GM23338 (cell line): Measurements from ENCODE around the gene TNS4. TPM values are rescaled to one million over a fixed set of nuclear protein-coding genes. Genes with fewer than 3 reads are reported as not detected.
A peak's percentile ranks its signal among the peaks of the same experiment; 100 is the strongest.

Source experiments
- ATAC-seq: fragments of 200-7000 bp; cut with Tn5 transposase; 3 replicates; pipeline ENCODE4 v1.9.1; 2020
- DNase-seq: peaks from one replicate; pipeline ENCODE4 v3.0.0-alpha.2; 2015; ENCODE audit warnings: low spot score
- H2AFZ ChIP-seq: fragments of 200-600 bp; sonication (generic); 2 replicates; pipeline ENCODE4 v1.8.0; 2016; ENCODE audit warnings: antibody characterized with exemption, mild to moderate bottlenecking, moderate library complexity
- H3F3A ChIP-seq: fragments of 200-600 bp; sonication (generic); replicated peaks from 2 replicates; pipeline ENCODE4 v1.8.0; 2017; ENCODE audit warnings: antibody characterized with exemption, mixed run types, low read depth
- H3K27ac ChIP-seq: fragments of 200-600 bp; sonication (generic); 2 replicates; pipeline ENCODE4 v1.6.1; 2016; ENCODE audit warnings: low read depth
- H3K27me3 ChIP-seq: fragments of 200-600 bp; sonication (generic); 2 replicates; pipeline ENCODE4 v1.8.0; 2016; ENCODE audit warnings: mild to moderate bottlenecking, mixed run types, moderate library complexity; ENCODE audit not compliant: insufficient read depth
- H3K36me3 ChIP-seq: fragments of 200-600 bp; sonication (generic); 2 replicates; pipeline ENCODE4 v1.8.0; 2016; ENCODE audit warnings: mild to moderate bottlenecking; ENCODE audit not compliant: insufficient read depth
- H3K4me1 ChIP-seq: fragments of 200-600 bp; sonication (generic); 2 replicates; pipeline ENCODE4 v1.8.0; 2016; ENCODE audit warnings: mild to moderate bottlenecking, moderate library complexity; ENCODE audit not compliant: insufficient read depth
- H3K4me2 ChIP-seq: fragments of 200-600 bp; sonication (generic); 2 replicates; pipeline ENCODE4 v1.7.1; 2017; ENCODE audit warnings: mixed run types
- H3K4me3 ChIP-seq: fragments of 200-600 bp; sonication (generic); 2 replicates; pipeline ENCODE4 v1.6.1; 2016; ENCODE audit warnings: mixed run types
- H3K79me2 ChIP-seq: fragments of 200-600 bp; sonication (generic); replicated peaks from 2 replicates; pipeline ENCODE4 v1.8.0; 2017; ENCODE audit warnings: mild to moderate bottlenecking; ENCODE audit not compliant: insufficient read depth
- H3K9me2 ChIP-seq: fragments of 200-600 bp; sonication (generic); 2 replicates; pipeline ENCODE4 v1.8.0; 2017; ENCODE audit not compliant: insufficient read depth
- H4K20me1 ChIP-seq: fragments of 200-600 bp; sonication (generic); replicated peaks from 2 replicates; pipeline ENCODE4 v1.8.0; 2017; ENCODE audit warnings: mild to moderate bottlenecking; ENCODE audit not compliant: insufficient read depth
- H3K27ac Mint-ChIP-seq: 2 replicates; pipeline ENCODE4 v1.8.0; 2020; ENCODE audit warnings: inconsistent platforms, mild to moderate bottlenecking, moderate library complexity, mixed read lengths
- H3K27me3 Mint-ChIP-seq: 3 replicates; pipeline ENCODE4 v1.8.0; 2022; ENCODE audit warnings: low read depth, mild to moderate bottlenecking, moderate library complexity, mixed read lengths, inconsistent platforms; ENCODE audit not compliant: insufficient read depth, poor library complexity
- H3K36me3 Mint-ChIP-seq: 3 replicates; pipeline ENCODE4 v1.8.0; 2021; ENCODE audit warnings: low read depth, mild to moderate bottlenecking, inconsistent platforms, moderate library complexity, mixed read lengths
- H3K4me1 Mint-ChIP-seq: 3 replicates; pipeline ENCODE4 v1.8.0; 2020; ENCODE audit warnings: mild to moderate bottlenecking, inconsistent platforms, mixed read lengths
- H3K4me3 Mint-ChIP-seq: 3 replicates; pipeline ENCODE4 v1.8.0; 2021; ENCODE audit warnings: moderate library complexity, mild to moderate bottlenecking, inconsistent platforms, mixed read lengths
- H3K9me3 Mint-ChIP-seq: 3 replicates; pipeline ENCODE4 v1.8.0; 2020; ENCODE audit warnings: moderate library complexity, mild to moderate bottlenecking, inconsistent platforms, mixed read lengths
- CREB1 ChIP-seq: fragments of 250-450 bp; sonication (Bioruptor Pico); IDR thresholded peaks from 2 replicates; pipeline ENCODE4 v1.5.0; 2020; ENCODE audit warnings: low read depth, mild to moderate bottlenecking, moderate library complexity
- CTCF ChIP-seq, 2 experiments: fragments of 200-600 bp in 1 of 2; sonication (generic) in 1 of 2; conservative IDR thresholded peaks; 2 replicates each; pipeline versions ENCODE4 v1.5.1 to v1.6.1; 2016 to 2017; ENCODE audit warnings: antibody characterized with exemption in 2 of 2, low read depth in 2 of 2, mild to moderate bottlenecking in 2 of 2, moderate library complexity in 1 of 2
- EZH2 ChIP-seq: fragments of 200-600 bp; sonication (generic); IDR thresholded peaks from one replicate; pipeline ENCODE4 v1.8.0; 2017; ENCODE audit warnings: antibody characterized with exemption, mild to moderate bottlenecking, low read depth; ENCODE audit not compliant: unreplicated experiment
- ZNF331 ChIP-seq: fragments of 250-450 bp; sonication (Bioruptor Pico); IDR thresholded peaks from 2 replicates; pipeline ENCODE4 v1.5.0; 2020; ENCODE audit warnings: low read depth, mild to moderate bottlenecking, moderate library complexity
- polyA plus RNA-seq: library from polyadenylated mRNA; unstranded; fragments of >200 nt; fragmentation: Nextera tagmentation; extraction: Ambion mirVana; gene quantifications from 2 replicates; pipeline ENCODE4 v1.2.1, GENCODE V29; 2016
- total RNA-seq: library from RNA; depleted of rRNA; stranded (reverse); fragments of >200 nt; shearing (Covaris generic); gene quantifications from 2 replicates; pipeline ENCODE4 v1.2.3, GENCODE V29; 2014
- TF ChIP-seq, protein P1 (sequence below): fragments of 250-450 bp; sonication (Bioruptor Pico); IDR thresholded peaks from 2 replicates; pipeline ENCODE4 v1.5.0; 2020; ENCODE audit warnings: mild to moderate bottlenecking, moderate library complexity
- TF ChIP-seq, protein P2 (sequence below): IDR thresholded peaks from 2 replicates; pipeline ENCODE4 v1.6.1; 2016; ENCODE audit warnings: antibody characterized with exemption
- TF ChIP-seq, protein P3 (sequence below): IDR thresholded peaks from one replicate; pipeline ENCODE4 v1.6.1; 2018; ENCODE audit warnings: antibody characterized with exemption; ENCODE audit not compliant: unreplicated experiment

Gene TNS4
- total and polyA plus RNA-seq, 2 experiments from 2014 or later: 0.31 to 4.9 TPM

DNA sequence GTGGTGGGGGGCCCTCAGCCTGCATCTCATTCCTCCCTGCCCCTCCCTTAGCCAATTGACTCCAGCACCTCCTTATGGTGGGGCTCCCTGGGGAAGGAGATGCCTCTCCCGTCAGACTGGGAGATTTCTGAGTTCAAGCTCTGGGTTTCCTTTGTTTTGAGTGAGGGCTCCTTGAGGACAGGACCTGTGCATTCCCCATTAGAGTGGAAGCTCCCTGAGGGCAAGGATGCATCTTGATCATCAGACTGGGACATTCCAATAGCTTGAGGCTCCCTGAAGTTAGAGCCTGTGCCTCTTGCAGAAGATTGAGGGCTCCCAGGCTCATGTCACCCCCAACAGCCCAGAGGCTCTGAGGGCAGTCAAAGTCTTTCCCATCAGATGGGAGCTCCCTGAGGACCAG is 23.6 kb downstream of the TNS4 start (continued):
- TF ChIP-seq, protein P1, sequence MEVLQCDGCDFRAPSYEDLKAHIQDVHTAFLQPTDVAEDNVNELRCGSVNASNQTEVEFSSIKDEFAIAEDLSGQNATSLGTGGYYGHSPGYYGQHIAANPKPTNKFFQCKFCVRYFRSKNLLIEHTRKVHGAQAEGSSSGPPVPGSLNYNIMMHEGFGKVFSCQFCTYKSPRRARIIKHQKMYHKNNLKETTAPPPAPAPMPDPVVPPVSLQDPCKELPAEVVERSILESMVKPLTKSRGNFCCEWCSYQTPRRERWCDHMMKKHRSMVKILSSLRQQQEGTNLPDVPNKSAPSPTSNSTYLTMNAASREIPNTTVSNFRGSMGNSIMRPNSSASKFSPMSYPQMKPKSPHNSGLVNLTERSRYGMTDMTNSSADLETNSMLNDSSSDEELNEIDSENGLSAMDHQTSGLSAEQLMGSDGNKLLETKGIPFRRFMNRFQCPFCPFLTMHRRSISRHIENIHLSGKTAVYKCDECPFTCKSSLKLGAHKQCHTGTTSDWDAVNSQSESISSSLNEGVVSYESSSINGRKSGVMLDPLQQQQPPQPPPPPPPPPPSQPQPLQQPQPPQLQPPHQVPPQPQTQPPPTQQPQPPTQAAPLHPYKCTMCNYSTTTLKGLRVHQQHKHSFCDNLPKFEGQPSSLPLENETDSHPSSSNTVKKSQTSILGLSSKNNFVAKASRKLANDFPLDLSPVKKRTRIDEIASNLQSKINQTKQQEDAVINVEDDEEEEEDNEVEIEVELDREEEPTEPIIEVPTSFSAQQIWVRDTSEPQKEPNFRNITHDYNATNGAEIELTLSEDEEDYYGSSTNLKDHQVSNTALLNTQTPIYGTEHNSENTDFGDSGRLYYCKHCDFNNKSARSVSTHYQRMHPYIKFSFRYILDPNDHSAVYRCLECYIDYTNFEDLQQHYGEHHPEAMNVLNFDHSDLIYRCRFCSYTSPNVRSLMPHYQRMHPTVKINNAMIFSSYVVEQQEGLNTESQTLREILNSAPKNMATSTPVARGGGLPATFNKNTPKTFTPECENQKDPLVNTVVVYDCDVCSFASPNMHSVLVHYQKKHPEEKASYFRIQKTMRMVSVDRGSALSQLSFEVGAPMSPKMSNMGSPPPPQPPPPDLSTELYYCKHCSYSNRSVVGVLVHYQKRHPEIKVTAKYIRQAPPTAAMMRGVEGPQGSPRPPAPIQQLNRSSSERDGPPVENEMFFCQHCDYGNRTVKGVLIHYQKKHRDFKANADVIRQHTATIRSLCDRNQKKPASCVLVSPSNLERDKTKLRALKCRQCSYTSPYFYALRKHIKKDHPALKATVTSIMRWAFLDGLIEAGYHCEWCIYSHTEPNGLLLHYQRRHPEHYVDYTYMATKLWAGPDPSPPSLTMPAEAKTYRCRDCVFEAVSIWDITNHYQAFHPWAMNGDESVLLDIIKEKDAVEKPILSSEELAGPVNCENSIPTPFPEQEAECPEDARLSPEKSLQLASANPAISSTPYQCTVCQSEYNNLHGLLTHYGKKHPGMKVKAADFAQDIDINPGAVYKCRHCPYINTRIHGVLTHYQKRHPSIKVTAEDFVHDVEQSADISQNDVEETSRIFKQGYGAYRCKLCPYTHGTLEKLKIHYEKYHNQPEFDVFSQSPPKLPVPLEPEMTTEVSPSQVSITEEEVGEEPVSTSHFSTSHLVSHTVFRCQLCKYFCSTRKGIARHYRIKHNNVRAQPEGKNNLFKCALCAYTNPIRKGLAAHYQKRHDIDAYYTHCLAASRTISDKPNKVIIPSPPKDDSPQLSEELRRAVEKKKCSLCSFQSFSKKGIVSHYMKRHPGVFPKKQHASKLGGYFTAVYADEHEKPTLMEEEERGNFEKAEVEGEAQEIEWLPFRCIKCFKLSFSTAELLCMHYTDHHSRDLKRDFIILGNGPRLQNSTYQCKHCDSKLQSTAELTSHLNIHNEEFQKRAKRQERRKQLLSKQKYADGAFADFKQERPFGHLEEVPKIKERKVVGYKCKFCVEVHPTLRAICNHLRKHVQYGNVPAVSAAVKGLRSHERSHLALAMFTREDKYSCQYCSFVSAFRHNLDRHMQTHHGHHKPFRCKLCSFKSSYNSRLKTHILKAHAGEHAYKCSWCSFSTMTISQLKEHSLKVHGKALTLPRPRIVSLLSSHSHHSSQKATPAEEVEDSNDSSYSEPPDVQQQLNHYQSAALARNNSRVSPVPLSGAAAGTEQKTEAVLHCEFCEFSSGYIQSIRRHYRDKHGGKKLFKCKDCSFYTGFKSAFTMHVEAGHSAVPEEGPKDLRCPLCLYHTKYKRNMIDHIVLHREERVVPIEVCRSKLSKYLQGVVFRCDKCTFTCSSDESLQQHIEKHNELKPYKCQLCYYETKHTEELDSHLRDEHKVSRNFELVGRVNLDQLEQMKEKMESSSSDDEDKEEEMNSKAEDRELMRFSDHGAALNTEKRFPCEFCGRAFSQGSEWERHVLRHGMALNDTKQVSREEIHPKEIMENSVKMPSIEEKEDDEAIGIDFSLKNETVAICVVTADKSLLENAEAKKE (CRISPR knock-in tag): no peak
- TF ChIP-seq EZH2 (no peak), ZNF331 (CRISPR knock-in tag) (no peak), CREB1 (CRISPR knock-in tag) (no peak)
- TF ChIP-seq, protein P2, sequence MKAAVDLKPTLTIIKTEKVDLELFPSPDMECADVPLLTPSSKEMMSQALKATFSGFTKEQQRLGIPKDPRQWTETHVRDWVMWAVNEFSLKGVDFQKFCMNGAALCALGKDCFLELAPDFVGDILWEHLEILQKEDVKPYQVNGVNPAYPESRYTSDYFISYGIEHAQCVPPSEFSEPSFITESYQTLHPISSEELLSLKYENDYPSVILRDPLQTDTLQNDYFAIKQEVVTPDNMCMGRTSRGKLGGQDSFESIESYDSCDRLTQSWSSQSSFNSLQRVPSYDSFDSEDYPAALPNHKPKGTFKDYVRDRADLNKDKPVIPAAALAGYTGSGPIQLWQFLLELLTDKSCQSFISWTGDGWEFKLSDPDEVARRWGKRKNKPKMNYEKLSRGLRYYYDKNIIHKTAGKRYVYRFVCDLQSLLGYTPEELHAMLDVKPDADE: no peak

GRCh38 chr17:40475234-40475908 is 26.1 kb downstream of the TNS4 start:
- peaks cover 26% of the 10 kb centered on the region for H3K9me3 Mint-ChIP-seq
- H2AFZ ChIP-seq: peak overlapping the region; percentile 38; the same call in 1 of the 2 replicates
- H3K27ac Mint-ChIP-seq: no peak overlapping the region
- H3K4me3 Mint-ChIP-seq: no peak overlapping the region
- H3K36me3 ChIP-seq: no peaks in the 10 kb centered on the region
- H3K4me1 ChIP-seq: peaks cover 16% of the 10 kb centered on the region
- no peaks in the 10 kb centered on the region for H3K27me3 ChIP-seq
- no peaks in the 10 kb centered on the region for H3K79me2 ChIP-seq
- H3K4me1 Mint-ChIP-seq: peaks cover 25% of the 10 kb centered on the region
- H3K4me3 ChIP-seq: no peak overlapping the region
- no peaks in the 10 kb centered on the region for H3K9me2 ChIP-seq
- peaks cover 22% of the 10 kb centered on the region for H3K36me3 Mint-ChIP-seq
- H3K4me2 ChIP-seq: peak overlapping the region; percentile 67; the same call in 1 of the 2 replicates
- H3K27me3 Mint-ChIP-seq: peaks cover 25% of the 10 kb centered on the region
- H3K27ac ChIP-seq: no peak overlapping the region
- H3F3A ChIP-seq: no peaks in the 10 kb centered on the region
- no peaks in the 10 kb centered on the region for H4K20me1 ChIP-seq
- ATAC-seq (peak; percentile 8; the same call in 2 of the 3 replicates), DNase-seq (no peak)
- TF ChIP-seq, protein P3, sequence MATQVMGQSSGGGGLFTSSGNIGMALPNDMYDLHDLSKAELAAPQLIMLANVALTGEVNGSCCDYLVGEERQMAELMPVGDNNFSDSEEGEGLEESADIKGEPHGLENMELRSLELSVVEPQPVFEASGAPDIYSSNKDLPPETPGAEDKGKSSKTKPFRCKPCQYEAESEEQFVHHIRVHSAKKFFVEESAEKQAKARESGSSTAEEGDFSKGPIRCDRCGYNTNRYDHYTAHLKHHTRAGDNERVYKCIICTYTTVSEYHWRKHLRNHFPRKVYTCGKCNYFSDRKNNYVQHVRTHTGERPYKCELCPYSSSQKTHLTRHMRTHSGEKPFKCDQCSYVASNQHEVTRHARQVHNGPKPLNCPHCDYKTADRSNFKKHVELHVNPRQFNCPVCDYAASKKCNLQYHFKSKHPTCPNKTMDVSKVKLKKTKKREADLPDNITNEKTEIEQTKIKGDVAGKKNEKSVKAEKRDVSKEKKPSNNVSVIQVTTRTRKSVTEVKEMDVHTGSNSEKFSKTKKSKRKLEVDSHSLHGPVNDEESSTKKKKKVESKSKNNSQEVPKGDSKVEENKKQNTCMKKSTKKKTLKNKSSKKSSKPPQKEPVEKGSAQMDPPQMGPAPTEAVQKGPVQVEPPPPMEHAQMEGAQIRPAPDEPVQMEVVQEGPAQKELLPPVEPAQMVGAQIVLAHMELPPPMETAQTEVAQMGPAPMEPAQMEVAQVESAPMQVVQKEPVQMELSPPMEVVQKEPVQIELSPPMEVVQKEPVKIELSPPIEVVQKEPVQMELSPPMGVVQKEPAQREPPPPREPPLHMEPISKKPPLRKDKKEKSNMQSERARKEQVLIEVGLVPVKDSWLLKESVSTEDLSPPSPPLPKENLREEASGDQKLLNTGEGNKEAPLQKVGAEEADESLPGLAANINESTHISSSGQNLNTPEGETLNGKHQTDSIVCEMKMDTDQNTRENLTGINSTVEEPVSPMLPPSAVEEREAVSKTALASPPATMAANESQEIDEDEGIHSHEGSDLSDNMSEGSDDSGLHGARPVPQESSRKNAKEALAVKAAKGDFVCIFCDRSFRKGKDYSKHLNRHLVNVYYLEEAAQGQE: no peak
- TF ChIP-seq ZNF331 (CRISPR knock-in tag) (no peak), CREB1 (CRISPR knock-in tag) (no peak), EZH2 (no peak), CTCF (conservative IDR thresholded peaks at IDR 0.05; ENCODE audit: low read depth in 2 of 2) (no peak)
